HCT116 (cell line): Measurements from ENCODE around the gene NCBP1.
A peak's percentile ranks its signal among the peaks of the same experiment; 100 is the strongest.

Experiments used
- CBX3 ChIP-seq: IDR thresholded peaks from 2 replicates; pipeline ENCODE4 v1.6.1; 2012; ENCODE audit warnings: low read depth
- CTCF ChIP-seq, 3 experiments: fragments of 200-600 bp in 1 of 3; sonication (generic) in 1 of 3; IDR thresholded peaks in 2 of 3; conservative IDR thresholded peaks in 1 of 3; 2 replicates each; pipeline ENCODE4 v1.5.1; 2012 to 2017; ENCODE audit warnings: low read depth in 2 of 3, low read length in 2 of 3, antibody characterized with exemption in 1 of 3, borderline replicate concordance in 1 of 3, control low read depth in 1 of 3, mild to moderate bottlenecking in 1 of 3, mixed read lengths in 1 of 3, mixed run types in 1 of 3, moderate library complexity in 1 of 3; ENCODE audit not compliant: insufficient read depth in 1 of 3
- EZH2 ChIP-seq: fragments of 200-600 bp; sonication (generic); IDR thresholded peaks from 2 replicates; pipeline ENCODE4 v1.6.1; 2017; ENCODE audit warnings: antibody characterized with exemption, mixed run types
- JUND ChIP-seq: IDR thresholded peaks from 2 replicates; pipeline ENCODE4 v1.6.1; 2012
- MAX ChIP-seq: IDR thresholded peaks from 2 replicates; pipeline ENCODE4 v1.6.1; 2012
- POLR2A ChIP-seq: IDR thresholded peaks from 2 replicates; pipeline ENCODE4 v1.7.0; 2011; ENCODE audit warnings: borderline replicate concordance; ENCODE audit not compliant: insufficient read depth, insufficient read length; ENCODE audit errors: extremely low read depth
- POLR2AphosphoS5 ChIP-seq: IDR thresholded peaks from 2 replicates; pipeline ENCODE4 v1.6.1; 2011; ENCODE audit warnings: mild to moderate bottlenecking, low read depth, low read length, moderate library complexity
- REST ChIP-seq: IDR thresholded peaks from 2 replicates; pipeline ENCODE4 v1.6.1; 2012; ENCODE audit warnings: low read depth
- SP1 ChIP-seq: IDR thresholded peaks from 2 replicates; pipeline ENCODE4 v1.6.1; 2012; ENCODE audit warnings: low read depth
- YY1 ChIP-seq: IDR thresholded peaks from 2 replicates; pipeline ENCODE4 v1.6.1; 2011; ENCODE audit warnings: low read length, low read depth, moderate library complexity, mild to moderate bottlenecking; ENCODE audit not compliant: insufficient replicate concordance; ENCODE audit errors: extremely low read depth
- ZNF274 ChIP-seq: fragments of 200-500 bp; sonication (Bioruptor generic); IDR thresholded peaks from 2 replicates; pipeline ENCODE4 v1.6.1; 2014; ENCODE audit warnings: mild to moderate bottlenecking, low read depth, low read length, inconsistent platforms

GRCh38 chr9:97696803-97697601 is 63.4 kb downstream of the NCBP1 start, which contains the start of gene XPA:
- TF ChIP-seq CTCF (IDR thresholded peaks at IDR 0.05 in 2 of 3, conservative IDR thresholded peaks at IDR 0.05 in 1 of 3; ENCODE audit: borderline replicate concordance in 1 of 3, insufficient read depth in 1 of 3, low read depth in 2 of 3, low read length in 2 of 3) (no peak), JUND (peak; percentile 14; the same call in 1 of the 2 replicates), MAX (peak; percentile 32; the same call in 1 of the 2 replicates), POLR2A (peak; percentile 91), SP1 (no peak), POLR2AphosphoS5 (peak; percentile 92), ZNF274 (no peak), EZH2 (no peak), CBX3 (no peak), YY1 (peak; percentile 77), REST (no peak)
